ENCODE data around the gene USP4.

GRCh38 chr3:49385617-49386016, 45.8 kb upstream of the USP4 start:
- no peak for TF ChIP-seq POLR2AphosphoS5 (IDR thresholded peaks at IDR 0.05; ENCODE audit: low read depth)
- TF ChIP-seq CTCF (conservative IDR thresholded peaks at IDR 0.05; ENCODE audit: low read depth in 2 of 2), result no peak
- TF ChIP-seq ZNF114 (CRISPR knock-in tag; IDR thresholded peaks at IDR 0.05), result no peak
- TF ChIP-seq REST (IDR thresholded peaks at IDR 0.05; ENCODE audit: unreplicated experiment), result no peak
- no peak for TF ChIP-seq EZH2 (IDR thresholded peaks at IDR 0.05; ENCODE audit: low read depth, unreplicated experiment)
- no peak for TF ChIP-seq EZH2phosphoT487 (IDR thresholded peaks at IDR 0.05; ENCODE audit: unreplicated experiment)
- no peak for TF ChIP-seq STAT1 (IDR thresholded peaks at IDR 0.05; ENCODE audit: unreplicated experiment)
- no peak for TF ChIP-seq ETS1 (IDR thresholded peaks at IDR 0.05)

All from GM23338 (cell line).